ENCODE data around the gene ZMPSTE24.
A peak's percentile ranks its signal among the peaks of the same experiment; 100 is the strongest.

The ZMPSTE24 gene

DNA sequence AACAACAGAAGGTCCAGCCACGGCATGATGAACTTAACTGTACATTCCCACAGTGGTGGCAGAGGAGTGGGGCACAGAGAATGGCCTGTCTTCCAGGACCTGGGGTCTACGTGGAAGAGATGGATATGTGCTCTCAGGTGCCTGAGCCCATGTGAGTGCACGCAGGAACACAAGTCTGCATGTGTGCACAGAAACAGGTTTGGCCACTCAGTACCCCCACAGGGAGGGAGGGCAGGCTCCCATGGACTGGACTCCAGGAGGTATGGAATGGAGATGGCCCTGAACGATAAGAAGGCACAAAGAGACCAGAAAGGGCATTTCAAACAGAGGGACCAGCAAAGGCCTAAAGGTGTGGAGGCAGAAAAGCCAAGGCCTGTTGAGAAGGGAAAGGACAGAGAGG lies 48.3 kb downstream of the ZMPSTE24 start:
- no peaks in the 10 kb centered on the region for H3K4me1 ChIP-seq (ENCODE audit: insufficient read depth, low read length)
- no peak overlapping the region for H3K27ac ChIP-seq (ENCODE audit: low read length)
- no peaks in the 10 kb centered on the region for H3K9me3 ChIP-seq (ENCODE audit: insufficient read depth, low read depth, low read length)
- H3K9ac ChIP-seq (ENCODE audit: low read depth, low read length) = no peak overlapping the region
- H3K36me3 ChIP-seq (ENCODE audit: insufficient read depth, low read depth, low read length) = no peaks in the 10 kb centered on the region
- no peak overlapping the region for H3K4me3 ChIP-seq (ENCODE audit: low read length)
- H3K27me3 ChIP-seq (ENCODE audit: insufficient read depth, low read length) = no peaks in the 10 kb centered on the region

DNA sequence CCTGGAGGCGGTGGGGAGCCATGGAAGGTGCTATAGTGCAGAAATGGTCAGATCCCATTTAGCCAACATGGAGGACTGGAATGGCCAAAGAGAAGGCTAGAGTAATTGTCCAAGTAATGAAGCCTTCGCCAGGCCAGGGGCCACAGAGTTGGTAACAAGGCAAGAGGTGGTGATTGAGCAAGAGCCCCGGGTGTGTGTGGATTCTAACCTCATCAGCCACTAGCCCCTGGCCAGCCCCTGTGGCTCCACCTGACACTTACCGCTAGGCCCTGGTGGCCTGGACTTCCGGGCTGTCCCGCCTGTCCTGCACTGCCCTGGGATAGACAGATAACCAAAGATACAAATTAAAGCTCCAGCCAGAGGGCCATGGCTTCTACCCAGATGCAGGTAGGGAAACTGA lies 49.1 kb downstream of the ZMPSTE24 start:
- no peaks in the 10 kb centered on the region for H3K9me3 ChIP-seq (ENCODE audit: insufficient read depth, low read depth, low read length)
- no peak overlapping the region for H3K4me3 ChIP-seq (ENCODE audit: low read length)
- H3K36me3 ChIP-seq (ENCODE audit: insufficient read depth, low read depth, low read length) = no peaks in the 10 kb centered on the region
- no peak overlapping the region for H3K27ac ChIP-seq (ENCODE audit: low read length)
- H3K9ac ChIP-seq (ENCODE audit: low read depth, low read length) = no peak overlapping the region
- H3K27me3 ChIP-seq (ENCODE audit: insufficient read depth, low read length) = no peaks in the 10 kb centered on the region
- no peaks in the 10 kb centered on the region for H3K4me1 ChIP-seq (ENCODE audit: insufficient read depth, low read length)

DNA sequence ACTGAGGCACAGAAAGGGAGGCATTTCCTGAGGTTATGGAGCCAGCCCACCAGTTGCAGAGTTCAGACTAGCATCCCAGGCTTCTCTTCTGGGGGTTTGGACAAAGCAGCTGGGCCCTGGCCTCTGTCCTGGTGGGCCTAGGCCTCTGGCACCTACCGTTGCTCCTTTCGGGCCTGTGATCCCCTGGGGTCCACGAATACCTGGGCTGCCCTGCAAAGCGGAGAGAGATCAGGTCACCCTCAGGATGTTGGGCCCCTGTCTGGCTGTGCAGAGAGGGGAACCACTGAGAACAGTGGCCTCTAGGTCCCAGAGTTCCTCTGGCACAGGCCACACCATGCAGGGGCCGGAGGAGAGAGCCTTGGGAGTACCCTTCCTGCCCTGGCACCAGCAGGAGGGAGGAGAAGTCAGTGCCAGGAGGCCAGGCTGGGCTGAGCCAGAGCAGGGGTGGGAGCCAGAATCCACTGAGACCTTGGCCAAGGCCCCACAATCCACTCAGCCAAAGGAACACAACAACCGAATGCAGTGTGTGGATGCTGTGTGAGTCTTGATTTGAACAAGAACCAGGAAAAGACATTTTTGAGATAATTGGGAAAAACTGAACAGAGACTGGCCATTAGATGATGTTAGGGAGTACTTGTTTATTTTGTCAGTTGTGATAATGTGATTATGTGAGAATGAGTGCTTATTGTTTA lies 50.1 kb downstream of the ZMPSTE24 start:
- Histone ChIP-seq H3K4me3 (ENCODE audit: low read length) (no peak overlapping the region), H3K36me3 (ENCODE audit: insufficient read depth, low read depth, low read length) (no peaks in the 10 kb centered on the region), H3K27me3 (ENCODE audit: insufficient read depth, low read length) (peaks cover under 1% of the 10 kb centered on the region; the same call in 1 of the 2 replicates), H3K9me3 (ENCODE audit: insufficient read depth, low read depth, low read length) (no peaks in the 10 kb centered on the region), H3K9ac (ENCODE audit: low read depth, low read length) (no peak overlapping the region), H3K27ac (ENCODE audit: low read length) (no peak overlapping the region), H3K4me1 (ENCODE audit: insufficient read depth, low read length) (no peaks in the 10 kb centered on the region)

DNA sequence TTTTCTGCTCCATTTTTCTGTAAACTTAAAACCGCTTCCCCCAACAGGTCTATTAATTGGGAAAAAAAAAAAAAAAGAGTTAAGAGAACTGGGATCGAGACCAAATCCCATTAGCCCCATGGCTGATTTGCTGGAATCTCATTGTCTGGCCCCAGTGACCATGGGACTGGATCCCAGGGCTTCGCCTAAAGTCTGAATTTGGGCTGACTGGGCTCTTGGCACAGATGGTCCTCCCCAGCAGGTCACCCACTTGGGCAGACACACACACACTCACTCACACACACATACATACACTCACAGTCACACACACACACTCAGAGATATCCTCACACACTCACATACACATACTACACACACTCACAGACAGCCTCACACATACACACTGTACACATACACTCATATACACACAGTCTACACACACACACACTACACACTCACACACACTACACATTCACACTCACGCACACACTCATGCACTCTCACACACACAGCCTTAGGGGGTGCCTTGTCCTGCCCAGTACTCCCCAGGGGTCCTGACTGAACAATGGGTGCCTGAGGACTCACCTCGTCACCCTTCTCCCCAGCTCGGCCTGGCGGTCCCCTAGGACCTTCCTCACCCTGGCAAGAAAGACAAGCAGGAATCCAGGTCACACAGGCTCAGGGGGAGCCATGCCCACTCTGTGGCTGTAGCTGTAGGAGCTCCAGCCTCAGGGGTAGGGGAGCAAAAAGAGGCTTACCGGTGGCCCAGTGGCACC lies 51.5 kb downstream of the ZMPSTE24 start:
- H3K27me3 ChIP-seq (ENCODE audit: insufficient read depth, low read length) = peaks cover 14% of the 10 kb centered on the region
- no peak overlapping the region for H3K27ac ChIP-seq (ENCODE audit: low read length)
- no peaks in the 10 kb centered on the region for H3K36me3 ChIP-seq (ENCODE audit: insufficient read depth, low read depth, low read length)
- no peak overlapping the region for H3K9ac ChIP-seq (ENCODE audit: low read depth, low read length)
- no peak overlapping the region for H3K4me3 ChIP-seq (ENCODE audit: low read length)
- H3K4me1 ChIP-seq (ENCODE audit: insufficient read depth, low read length) = peaks cover 4% of the 10 kb centered on the region; the same call in 1 of the 2 replicates
- H3K9me3 ChIP-seq (ENCODE audit: insufficient read depth, low read depth, low read length) = no peaks in the 10 kb centered on the region

DNA sequence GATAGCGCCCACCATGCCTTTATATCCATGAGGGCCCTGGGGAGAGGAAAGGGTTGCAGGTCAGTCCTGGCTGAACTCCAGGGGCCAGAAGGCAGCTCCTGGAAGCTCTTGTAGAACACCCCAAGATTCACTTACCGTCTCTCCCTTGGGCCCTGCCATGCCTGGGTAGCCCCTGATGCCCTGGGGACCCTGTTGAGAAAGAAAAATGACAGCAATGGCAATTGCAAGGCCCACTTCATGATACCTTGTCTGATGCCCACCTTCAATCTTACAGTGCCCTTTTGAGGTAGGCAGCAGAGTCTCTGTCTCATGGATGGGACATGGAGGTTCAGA lies 52.1 kb downstream of the ZMPSTE24 start:
- Histone ChIP-seq H3K27ac (ENCODE audit: low read length) (no peak overlapping the region), H3K27me3 (ENCODE audit: insufficient read depth, low read length) (peaks cover 19% of the 10 kb centered on the region), H3K9ac (ENCODE audit: low read depth, low read length) (no peak overlapping the region), H3K4me3 (ENCODE audit: low read length) (no peak overlapping the region), H3K36me3 (ENCODE audit: insufficient read depth, low read depth, low read length) (no peaks in the 10 kb centered on the region), H3K4me1 (ENCODE audit: insufficient read depth, low read length) (peaks cover 9% of the 10 kb centered on the region; the same call in 1 of the 2 replicates), H3K9me3 (ENCODE audit: insufficient read depth, low read depth, low read length) (no peaks in the 10 kb centered on the region)

DNA sequence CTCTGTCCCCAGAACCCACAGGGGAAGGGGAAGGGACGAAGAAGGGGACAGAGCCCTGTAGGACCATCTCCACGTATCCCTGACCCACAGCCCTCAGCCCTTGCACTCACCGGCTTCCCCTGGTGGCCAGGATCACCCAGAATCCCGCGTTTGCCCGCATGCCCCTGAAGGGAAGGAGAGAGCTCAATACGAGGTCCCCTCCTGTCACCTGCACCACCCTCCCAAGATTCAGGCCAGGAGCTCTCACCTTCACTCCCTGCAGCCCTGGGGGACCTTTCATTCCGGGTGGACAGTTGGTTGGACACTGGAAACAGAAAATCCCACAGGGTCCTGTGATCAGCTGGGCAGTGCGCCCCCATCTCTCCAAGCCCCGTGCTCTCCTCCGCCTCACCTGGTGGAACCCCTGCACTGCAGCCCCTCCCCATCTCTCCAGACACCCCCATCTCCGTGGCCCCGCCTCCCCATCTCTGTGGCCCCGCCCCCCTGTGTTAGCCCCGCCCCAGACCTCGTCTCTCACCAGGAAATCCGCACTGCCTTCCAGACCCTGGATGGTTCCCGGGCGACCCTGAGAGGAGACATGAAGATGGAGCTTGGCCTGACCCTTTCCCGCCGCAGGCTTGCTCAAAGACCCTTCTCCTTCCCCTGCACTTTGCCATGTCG lies 53.1 kb downstream of the ZMPSTE24 start:
- peaks cover 9% of the 10 kb centered on the region; the same call in 1 of the 2 replicates for H3K4me1 ChIP-seq (ENCODE audit: insufficient read depth, low read length)
- H3K36me3 ChIP-seq (ENCODE audit: insufficient read depth, low read depth, low read length) = no peaks in the 10 kb centered on the region
- no peak overlapping the region for H3K4me3 ChIP-seq (ENCODE audit: low read length)
- no peak overlapping the region for H3K9ac ChIP-seq (ENCODE audit: low read depth, low read length)
- no peaks in the 10 kb centered on the region for H3K9me3 ChIP-seq (ENCODE audit: insufficient read depth, low read depth, low read length)
- peaks cover 30% of the 10 kb centered on the region for H3K27me3 ChIP-seq (ENCODE audit: insufficient read depth, low read length)
- no peak overlapping the region for H3K27ac ChIP-seq (ENCODE audit: low read length)

DNA sequence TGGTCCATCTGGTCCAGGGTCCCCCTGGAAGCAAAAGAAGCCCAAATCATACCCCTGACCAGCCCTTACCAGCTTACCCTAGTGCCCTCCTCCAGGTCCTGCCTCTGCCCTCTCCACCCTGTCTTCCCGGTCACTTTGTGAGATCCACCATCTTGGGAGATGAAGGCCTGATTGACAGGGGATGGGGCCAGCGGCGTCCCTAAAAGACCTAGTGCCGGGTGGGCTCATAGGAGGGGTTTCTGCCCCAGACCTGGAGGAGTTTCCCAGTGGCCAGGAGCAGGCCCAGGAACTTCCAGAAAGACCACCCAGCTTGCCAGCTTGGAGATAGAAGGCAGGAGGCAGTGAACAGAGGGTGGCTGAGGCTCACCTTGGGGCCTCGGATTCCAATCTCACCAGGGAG lies 53.7 kb downstream of the ZMPSTE24 start:
- Histone ChIP-seq H3K4me1 (ENCODE audit: insufficient read depth, low read length) (peaks cover 9% of the 10 kb centered on the region; the same call in 1 of the 2 replicates), H3K27ac (ENCODE audit: low read length) (no peak overlapping the region), H3K27me3 (ENCODE audit: insufficient read depth, low read length) (peaks cover 35% of the 10 kb centered on the region), H3K4me3 (ENCODE audit: low read length) (no peak overlapping the region), H3K36me3 (ENCODE audit: insufficient read depth, low read depth, low read length) (no peaks in the 10 kb centered on the region), H3K9ac (ENCODE audit: low read depth, low read length) (no peak overlapping the region), H3K9me3 (ENCODE audit: insufficient read depth, low read depth, low read length) (no peaks in the 10 kb centered on the region)

DNA sequence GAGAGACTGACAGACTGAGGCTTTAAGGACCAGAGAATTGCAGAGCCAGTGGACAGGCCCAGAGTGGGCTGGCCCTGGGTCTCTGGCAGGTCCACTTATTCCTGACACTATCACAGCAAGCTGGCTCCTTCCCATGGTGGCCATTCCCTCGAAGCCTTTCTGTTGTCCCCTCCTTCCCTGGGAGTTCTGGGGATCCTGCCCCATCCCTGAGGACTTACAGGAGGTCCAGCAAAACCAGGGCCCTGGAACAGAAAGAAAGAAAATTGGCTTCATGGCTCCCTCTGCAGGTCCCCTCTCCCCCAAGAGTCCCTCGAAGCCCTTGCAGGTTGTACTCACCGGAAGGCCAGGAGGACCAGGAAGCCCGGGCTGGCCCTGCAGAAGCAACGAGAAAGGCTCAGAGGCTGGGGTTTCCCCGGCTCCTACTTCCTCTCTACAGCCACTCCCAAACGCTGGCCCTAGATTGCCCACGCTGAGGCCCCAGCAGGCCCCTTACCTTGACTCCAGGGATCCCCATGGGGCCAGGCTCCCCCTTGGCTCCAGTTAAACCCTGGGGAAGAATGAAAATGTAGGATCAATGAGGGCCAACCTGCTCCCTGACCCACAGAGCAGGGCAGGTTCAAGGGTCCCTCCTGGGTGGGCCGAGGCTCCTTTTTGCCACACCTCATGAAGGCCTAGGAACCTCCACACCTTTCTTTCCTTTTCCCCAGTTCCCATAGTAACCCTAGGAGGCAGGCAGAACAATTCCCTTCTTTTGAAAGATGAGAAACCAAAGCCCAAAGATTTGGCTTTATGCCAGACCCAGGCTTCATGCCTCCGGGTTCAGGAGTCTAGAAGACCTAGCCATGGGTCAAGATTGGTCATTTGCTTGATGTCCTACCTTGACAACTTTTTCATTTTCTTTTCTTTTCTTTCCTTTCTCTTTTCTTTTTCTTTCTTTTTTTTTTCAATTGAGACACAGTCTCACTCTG lies 54.5 kb downstream of the ZMPSTE24 start:
- Histone ChIP-seq H3K27ac (ENCODE audit: low read length) (no peak overlapping the region), H3K4me1 (ENCODE audit: insufficient read depth, low read length) (peaks cover 9% of the 10 kb centered on the region; the same call in 1 of the 2 replicates), H3K27me3 (ENCODE audit: insufficient read depth, low read length) (peaks cover 44% of the 10 kb centered on the region), H3K9ac (ENCODE audit: low read depth, low read length) (no peak overlapping the region), H3K4me3 (ENCODE audit: low read length) (no peak overlapping the region), H3K9me3 (ENCODE audit: insufficient read depth, low read depth, low read length) (no peaks in the 10 kb centered on the region), H3K36me3 (ENCODE audit: insufficient read depth, low read depth, low read length) (no peaks in the 10 kb centered on the region)

DNA sequence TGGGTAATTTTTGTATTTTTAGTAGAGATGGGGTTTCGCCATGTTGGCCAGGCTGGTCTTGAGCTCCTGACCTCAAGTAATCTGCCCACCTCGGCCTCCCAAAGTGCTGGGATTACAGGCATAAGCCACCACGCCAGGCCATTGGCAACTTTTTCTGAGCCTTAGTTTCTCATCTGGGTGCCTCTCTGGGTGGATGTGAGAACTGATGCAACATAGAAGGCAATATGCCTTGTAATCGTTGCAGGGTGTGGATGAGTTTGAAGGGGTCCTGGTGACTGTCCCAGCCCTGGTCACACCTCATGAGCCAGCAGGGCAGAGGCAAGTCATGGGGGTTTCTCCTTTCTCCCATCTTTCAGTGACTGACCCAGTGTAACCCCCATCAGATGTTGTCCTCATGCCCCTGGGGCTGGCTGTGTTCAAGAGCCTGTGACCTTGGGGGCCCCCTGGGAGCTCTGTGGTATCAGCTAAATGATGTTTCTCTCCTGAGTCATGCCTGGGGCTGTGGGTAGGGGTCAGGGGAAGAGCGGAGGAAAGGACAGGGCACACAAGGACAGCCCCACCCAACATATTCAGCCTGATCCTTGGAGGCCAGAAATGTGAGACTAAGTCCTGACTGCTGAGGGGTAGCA lies 55.4 kb downstream of the ZMPSTE24 start:
- Histone ChIP-seq H3K9ac (ENCODE audit: low read depth, low read length) (no peak overlapping the region), H3K27me3 (ENCODE audit: insufficient read depth, low read length) (peaks cover 53% of the 10 kb centered on the region), H3K27ac (ENCODE audit: low read length) (no peak overlapping the region), H3K4me3 (ENCODE audit: low read length) (no peak overlapping the region), H3K9me3 (ENCODE audit: insufficient read depth, low read depth, low read length) (no peaks in the 10 kb centered on the region), H3K4me1 (ENCODE audit: insufficient read depth, low read length) (peaks cover 9% of the 10 kb centered on the region; the same call in 1 of the 2 replicates), H3K36me3 (ENCODE audit: insufficient read depth, low read depth, low read length) (no peaks in the 10 kb centered on the region)

DNA sequence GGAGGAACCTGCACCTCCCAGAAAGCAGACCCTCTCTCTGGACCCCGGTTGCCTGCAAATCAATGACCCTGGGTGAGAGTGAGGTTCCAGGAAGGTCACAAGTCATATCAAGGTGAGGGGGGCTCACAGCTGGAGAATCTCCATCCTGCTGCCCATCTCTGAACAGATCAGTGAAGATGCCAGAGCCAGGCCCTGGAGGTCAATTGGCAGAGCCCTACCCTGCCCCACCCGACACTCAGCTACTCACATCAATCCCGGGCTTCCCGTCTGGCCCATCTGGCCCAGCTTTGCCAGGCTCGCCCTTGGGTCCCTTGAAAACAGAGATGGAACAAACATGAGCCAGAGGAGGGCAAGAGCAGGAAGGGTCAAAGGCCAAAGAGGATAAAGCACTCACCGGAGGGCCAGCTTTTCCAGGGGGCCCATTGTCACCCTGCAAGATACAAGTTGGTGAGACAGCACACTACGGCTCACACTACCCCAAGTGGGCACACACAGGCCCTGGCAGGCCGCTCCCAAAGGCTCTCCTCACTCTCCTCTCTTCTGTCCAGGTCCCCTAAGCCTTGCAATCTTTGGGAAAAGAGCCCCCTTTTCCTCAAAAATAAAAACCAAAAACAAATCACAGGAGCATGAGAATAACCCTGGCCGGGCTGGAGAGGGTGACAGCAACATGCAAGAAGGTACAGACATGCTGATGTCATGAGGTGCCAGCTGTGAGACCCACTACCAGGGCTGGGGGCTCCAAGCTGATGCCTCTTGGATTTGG lies 56.1 kb downstream of the ZMPSTE24 start:
- Histone ChIP-seq H3K9me3 (ENCODE audit: insufficient read depth, low read depth, low read length) (no peaks in the 10 kb centered on the region), H3K9ac (ENCODE audit: low read depth, low read length) (peak overlapping the region; percentile 70; the same call in 1 of the 2 replicates), H3K27me3 (ENCODE audit: insufficient read depth, low read length) (peaks cover 60% of the 10 kb centered on the region)

More for the DNA sequence above, 56.1 kb downstream of the ZMPSTE24 start:
- no peak overlapping the region for H3K27ac ChIP-seq (ENCODE audit: low read length)
- H3K36me3 ChIP-seq (ENCODE audit: insufficient read depth, low read depth, low read length) = no peaks in the 10 kb centered on the region
- H3K4me3 ChIP-seq (ENCODE audit: low read length) = peak overlapping the region; percentile 67; the same call in 1 of the 2 replicates
- peaks cover 9% of the 10 kb centered on the region; the same call in 1 of the 2 replicates for H3K4me1 ChIP-seq (ENCODE audit: insufficient read depth, low read length)

Data from iPS-20b (cell line).